ENCODE data around the gene TMEM176A.

The TMEM176A gene

GRCh38 chr7:150845421-150845861 is 44.9 kb downstream of the TMEM176A start:
- no peak overlapping the region for H3K27ac ChIP-seq
- no peak for DNase-seq (ENCODE audit: low read depth, low spot score)

- no peak overlapping the region for H3K27ac ChIP-seq
- no peak for DNase-seq (ENCODE audit: low read depth, low spot score)
These were observed 45.9 kb downstream of the TMEM176A start for GRCh38 chr7:150846291-150847115.

DNA sequence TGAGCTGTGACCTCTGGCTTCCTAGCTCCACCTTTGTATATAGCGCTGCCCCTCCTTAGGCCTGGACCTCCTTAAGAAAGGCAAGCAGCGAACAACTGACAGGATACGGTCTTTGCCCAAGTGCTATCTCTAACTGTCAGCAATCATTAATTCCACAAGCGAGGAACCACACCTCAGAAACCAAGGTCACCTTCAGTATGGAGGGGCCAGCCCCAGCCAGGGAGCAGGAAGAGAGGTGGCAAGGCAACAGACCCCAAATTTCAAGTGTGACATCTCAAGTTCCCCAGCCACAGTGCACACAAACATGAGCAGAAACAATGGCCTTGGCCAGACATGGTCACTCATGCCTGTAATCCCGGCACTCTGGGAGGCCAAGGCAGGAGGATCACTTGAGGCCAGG is 47.0 kb downstream of the TMEM176A start:
- no peak overlapping the region for H3K27ac ChIP-seq
- DNase-seq (ENCODE audit: low read depth, low spot score), result no peak

GRCh38 chr7:150848111-150848510 is 47.5 kb downstream of the TMEM176A start:
- H3K27ac ChIP-seq, result no peak overlapping the region
- no peak for DNase-seq (ENCODE audit: low read depth, low spot score)

DNA sequence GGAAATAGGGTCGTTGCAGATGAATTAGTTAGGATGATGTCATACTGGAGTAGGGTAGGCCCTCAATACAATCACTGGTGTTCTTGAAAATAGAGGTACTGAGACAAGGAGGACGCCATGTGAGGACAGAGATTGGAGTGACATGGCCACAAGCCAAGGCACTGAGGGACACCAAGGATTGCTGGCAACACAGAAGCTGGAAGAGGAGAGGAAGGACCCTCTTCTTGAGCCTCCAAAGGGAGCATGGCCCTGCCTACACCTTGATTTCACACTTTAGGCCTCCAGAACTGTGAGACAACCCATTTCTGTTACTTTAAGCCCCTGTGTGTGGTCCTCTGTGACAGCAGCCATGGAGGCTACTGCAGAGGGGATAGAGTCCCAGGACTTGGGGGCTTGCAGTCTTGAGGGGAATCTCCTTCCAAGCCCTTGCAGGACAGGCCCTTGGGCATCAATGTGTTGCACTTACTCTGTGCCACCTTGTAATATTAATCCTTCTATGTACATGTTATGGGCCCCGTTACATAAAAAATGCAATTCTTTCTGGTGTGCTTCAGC is 48.1 kb downstream of the TMEM176A start:
- DNase-seq (ENCODE audit: low read depth, low spot score), result no peak

GRCh38 chr7:150849204-150849775 is 48.7 kb downstream of the TMEM176A start:
- no peak overlapping the region for H3K27ac ChIP-seq
- DNase-seq (ENCODE audit: low read depth, low spot score), result no peak

More for the DNA sequence above, 48.1 kb downstream of the TMEM176A start:
- no peak overlapping the region for H3K27ac ChIP-seq

GRCh38 chr7:150850273-150850672 is 49.7 kb downstream of the TMEM176A start:
- no peak for DNase-seq (ENCODE audit: low read depth, low spot score)

DNA sequence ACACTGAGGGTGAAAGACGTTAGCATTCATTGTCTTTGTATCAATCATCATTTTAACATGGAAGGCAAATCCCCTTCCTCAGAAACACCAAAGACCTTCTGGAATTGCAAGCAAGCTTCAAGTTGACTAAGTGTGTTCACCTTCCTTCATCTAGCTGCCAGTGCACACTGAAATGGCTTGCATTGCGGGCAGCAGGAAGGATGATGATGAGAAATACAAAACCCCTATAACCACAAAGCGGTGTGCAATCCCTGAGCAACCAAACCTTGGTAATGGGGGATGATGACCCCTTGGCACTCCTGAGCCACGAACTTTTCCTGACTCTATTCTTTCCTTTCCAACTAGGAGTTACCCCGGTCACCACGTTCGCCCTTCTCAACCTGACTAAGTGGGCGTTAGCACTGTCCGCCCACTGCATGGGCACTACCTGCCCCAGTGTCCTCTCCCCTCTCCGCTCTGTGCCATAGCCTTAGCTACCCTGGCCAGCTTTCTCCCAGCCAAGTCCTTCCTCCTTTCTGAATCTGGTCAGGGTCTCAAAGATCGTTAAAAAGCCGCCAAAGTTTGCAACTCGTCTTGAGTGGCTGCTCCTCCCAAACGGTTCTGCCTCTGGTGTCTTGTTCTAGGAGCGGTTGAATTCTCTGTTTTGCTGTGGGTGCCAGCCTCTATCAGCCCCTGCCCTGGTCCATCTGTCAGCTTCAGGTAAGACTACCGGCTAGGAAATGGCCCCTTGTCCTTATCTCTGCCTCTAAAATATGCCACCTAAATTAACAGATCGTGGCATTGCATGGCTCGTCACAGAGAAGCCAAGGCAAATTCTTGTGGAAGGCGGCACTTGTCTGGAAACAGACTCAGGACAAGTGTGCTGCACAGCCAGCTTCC is 51.2 kb downstream of the TMEM176A start:
- no peak overlapping the region for H3K27ac ChIP-seq
- no peak for DNase-seq (ENCODE audit: low read depth, low spot score)

More at GRCh38 chr7:150850273-150850672, 49.7 kb downstream of the TMEM176A start:
- H3K27ac ChIP-seq, result no peak overlapping the region

GRCh38 chr7:150852371-150852905 is 51.9 kb downstream of the TMEM176A start, which contains the start of gene AOC1:
TSS of gene AOC1 (plus strand) at chr7:150852517. CDS start at chr7:150856471, 3,954 bp downstream.
- no peak for DNase-seq (ENCODE audit: low read depth, low spot score)
- no peak within 1 kb of the TSS for H3K27ac ChIP-seq

- H3K27ac ChIP-seq, result no peak overlapping the region
- no peak for DNase-seq (ENCODE audit: low read depth, low spot score)
These were observed 53.8 kb downstream of the TMEM176A start for GRCh38 chr7:150854066-150855000.
